GM19239 (cell line): ENCODE measurements around the gene NTPCR.
"Not testable (repeated sequence)": the region's sequence is repeated elsewhere in the genome, so short reads cannot be mapped to it uniquely, and the experiment has no call there.

Experiments used
- DNase-seq: peaks from one replicate; pipeline ENCODE4 v3.0.0; 2011; ENCODE audit warnings: low spot score; ENCODE audit not compliant: insufficient read length
- FAIRE-seq: peaks from 2 replicates; lab custom pipeline; 2011; peaks lifted over from hg19 to GRCh38; lab: Jason Lieb, UNC

Gene NTPCR, protein sequence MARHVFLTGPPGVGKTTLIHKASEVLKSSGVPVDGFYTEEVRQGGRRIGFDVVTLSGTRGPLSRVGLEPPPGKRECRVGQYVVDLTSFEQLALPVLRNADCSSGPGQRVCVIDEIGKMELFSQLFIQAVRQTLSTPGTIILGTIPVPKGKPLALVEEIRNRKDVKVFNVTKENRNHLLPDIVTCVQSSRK

DNA sequence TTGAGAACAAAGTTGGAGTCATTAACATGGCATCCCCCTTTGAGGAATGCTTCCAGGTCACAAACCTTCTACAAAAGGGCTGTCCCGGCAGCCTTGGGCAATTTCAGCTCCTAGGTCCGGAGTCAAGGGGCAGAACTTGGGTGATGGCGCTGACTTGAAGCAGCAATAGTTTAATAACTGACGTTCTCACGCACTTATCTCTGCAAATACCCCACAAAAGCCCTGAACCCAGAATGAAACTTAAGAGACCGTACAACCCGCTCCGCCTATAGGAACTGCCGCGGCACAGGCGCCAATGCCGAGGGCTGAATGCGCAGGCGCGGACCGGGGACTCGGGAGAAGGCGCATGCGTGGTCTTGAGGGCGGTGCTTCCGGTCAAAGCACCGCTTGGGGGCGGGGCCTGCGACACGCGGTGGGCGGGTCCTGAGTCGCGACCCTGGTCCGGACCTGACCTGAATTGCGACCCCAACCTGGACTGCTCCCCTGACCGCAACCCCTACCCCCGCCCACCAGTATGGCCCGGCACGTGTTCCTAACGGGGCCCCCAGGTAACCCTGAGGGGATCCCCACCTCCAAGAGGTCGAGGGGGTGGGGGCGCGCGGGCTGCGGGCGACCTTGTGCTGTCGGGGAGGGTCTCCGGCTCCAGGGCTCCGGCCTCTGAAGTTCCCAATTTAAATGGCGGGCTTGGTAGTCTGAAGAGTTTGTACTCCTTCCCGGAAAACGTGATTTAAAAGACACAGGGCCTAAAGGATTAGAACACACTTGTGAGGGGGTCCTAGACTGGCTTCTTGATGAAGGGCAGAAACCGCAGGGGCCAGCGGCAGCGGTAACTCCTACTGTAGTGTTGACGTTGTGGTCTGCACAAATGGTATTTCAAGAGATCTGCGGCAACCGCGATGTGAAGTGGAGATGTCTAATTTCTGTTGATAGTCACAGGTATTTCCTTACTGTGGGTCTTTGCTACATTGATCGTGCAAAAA lies at the start of gene NTPCR:
TSS of gene NTPCR (plus strand) at position 415 of the 980 bp plus-strand sequence. CDS start at position 515, 100 bp downstream.
- DNase-seq = peak; percentile 83
- FAIRE-seq = peak; percentile 97

DNA sequence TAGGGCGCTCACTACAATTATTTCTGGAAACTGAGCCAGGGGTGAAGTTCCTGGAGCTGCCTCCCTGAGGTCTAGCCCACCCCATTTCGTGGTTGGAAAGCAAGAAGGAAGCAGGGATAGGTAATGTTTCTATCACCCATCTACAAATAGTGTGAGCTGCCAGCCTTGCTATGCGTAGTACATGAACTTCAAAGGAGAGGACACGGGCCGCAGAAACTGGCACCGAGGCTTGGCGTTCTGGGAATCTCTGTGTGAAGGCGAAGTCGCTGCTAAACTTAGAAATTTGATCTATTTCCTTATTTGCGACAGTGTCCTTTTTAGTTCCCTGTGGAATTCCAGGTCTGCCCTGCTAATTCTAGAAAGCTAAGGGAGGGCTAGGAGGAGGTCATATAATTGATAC lies 49.6 kb upstream of the NTPCR start:
- FAIRE-seq (no peak), DNase-seq (no peak)

DNA sequence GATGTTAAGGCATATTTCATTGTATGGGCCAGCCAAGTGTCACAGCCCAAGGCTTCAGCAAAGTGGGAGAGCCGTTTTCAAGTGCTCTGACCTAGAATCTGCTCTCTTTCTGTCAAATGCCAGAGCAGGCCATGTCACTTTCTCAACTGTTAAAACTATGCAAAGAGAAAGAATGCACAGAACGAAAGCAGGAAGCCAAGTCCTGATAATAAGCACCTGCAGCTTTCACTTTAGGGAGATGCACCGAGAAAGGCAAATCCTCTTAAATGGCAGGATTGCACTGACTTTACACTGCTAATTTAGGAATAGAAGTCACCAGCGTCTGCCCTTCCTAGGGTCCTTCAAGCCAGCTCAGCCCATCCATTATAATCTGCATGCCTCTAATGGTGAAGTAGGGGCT lies 49.2 kb upstream of the NTPCR start:
- FAIRE-seq (no peak), DNase-seq (no peak)

DNA sequence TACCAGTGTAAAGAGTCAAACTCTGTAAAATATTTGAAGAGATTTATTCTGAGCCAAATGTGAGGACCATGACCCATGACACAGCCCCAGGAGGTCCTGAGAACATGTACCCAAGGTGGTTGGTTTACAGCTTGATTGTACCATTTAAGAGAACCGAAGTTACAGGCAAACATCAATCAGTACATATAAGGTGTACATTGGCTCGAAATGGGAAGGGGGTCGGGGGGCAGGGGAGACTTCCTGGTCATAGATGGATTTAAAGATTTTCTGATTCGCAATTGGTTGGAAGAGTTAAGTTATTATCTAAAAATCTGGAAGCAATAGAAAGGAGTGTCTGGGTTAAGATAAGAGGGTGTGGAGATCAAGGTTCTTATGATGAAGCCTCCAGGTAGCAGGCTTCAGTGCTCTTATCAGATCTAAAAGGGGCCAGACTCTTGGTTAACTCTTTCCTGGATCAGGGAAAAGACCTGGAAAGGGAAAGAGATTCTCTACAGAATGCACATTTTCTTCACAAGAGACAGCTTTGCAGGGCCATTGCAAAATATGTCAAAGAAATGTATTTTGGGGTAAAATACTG lies 47.5 kb upstream of the NTPCR start:
- no peak for DNase-seq
- FAIRE-seq = no peak

DNA sequence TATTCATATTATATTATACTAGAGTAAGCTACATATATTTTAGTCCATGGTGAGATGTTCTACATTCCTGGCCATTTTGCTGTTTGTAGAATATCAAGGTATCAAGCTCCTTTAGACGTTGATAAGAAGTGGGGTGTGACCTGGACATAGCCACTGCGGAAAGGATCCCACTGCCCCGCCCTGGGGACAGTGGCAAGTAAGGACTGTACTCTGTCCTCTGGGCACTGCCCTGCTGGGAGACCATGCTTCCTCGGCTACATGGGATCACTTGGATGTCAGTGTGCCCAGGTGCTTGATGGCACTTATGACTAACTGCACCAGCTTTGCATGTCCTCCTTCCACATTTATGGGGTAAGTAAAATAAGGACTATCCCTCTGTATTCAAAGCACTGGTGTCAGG lies 46.3 kb upstream of the NTPCR start:
- no peak for DNase-seq
- FAIRE-seq = no peak

DNA sequence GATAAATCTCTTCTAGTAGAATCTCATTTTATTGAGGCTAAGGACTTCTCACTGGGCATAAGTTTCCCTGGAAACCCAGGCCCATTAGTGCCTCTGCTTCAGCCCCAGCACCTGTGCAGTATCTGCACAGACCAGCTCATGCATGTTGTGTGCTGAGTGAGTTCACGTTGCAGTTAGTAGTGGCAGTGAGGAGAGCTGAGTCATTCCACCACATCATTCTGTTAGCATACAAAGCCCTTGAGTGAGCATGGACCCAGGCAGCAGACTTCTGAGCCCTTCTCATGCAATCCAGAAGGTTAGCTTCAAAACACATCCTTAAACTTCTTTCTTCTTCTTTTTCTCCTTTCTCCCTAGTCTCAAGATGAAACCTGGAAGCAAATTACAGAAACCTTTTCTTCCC lies 45.8 kb upstream of the NTPCR start:
- DNase-seq (no peak), FAIRE-seq (no peak)

DNA sequence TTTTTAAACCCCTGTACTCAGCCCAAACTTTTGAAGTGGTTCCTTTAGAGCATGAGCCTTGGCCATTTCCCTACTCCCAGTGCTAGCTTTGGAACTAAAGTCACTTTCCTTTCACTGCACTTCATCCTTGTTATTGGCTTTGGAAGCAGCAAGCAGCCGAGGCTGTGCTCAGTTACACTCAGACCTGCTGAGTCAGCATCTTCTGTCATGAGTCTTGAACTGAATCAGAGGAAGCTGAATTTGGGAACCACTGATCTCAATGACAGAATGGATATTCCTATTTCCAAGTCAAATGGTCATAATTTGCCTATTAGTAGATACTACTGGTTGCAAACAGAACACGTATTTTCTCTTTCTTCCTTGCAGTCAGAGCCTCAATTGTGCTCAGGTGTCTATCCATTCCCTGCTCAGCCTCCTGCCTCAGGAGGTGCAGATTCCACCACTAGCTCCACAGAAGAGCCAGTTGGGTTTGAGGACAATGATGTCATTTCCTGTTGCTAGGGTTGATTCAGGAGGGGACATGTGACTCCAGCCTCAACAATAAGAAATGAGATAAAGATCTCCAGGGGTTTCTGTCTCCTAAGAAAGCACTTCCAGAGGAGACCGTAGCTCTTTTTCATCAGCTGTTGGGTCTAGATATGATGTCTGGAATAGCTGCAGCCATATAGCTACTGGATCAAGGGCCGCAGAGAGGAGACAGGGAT lies 44.9 kb upstream of the NTPCR start:
- no peak for DNase-seq

DNA sequence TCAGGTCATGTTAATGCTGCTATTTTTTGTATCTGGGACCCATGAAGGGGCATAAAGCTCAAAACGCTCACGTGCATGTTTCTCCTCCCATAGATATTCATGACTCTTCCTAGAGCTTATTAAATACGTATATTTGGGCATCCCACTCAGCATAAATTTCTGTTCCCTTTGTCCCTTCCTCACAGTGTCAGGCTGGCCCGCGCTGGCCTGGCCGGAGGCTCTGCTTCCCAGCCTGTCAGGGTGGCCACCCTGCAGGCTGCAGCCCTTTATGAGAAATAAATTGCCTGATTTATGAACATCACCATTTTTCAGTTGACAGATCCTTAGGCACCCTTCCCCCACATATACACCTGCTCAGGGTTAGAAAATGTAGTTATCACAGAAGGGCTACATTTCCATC lies 44.0 kb upstream of the NTPCR start:
- DNase-seq (no peak), FAIRE-seq (no peak)

More for the DNA sequence above, 44.9 kb upstream of the NTPCR start:
- FAIRE-seq = no peak

DNA sequence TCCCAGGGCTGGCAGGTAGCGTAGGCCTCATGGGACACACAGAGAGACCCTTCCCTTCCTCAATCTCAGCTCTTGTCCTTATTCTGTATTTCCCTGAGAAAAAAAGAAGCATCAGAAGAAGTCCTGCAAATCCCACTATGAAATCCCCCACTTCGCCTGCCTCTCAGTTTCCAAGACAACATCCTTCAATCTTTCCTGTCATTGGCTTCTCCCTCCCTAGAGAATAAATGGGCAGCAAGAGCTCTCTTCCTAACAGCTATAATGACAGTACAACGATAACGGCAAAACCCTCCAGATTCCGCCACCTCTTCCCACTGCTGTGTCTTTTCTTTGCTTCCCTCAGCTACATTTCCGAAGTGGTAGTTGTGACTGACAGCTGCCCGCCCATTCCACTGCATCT lies 41.6 kb upstream of the NTPCR start:
- DNase-seq = no peak
- no peak for FAIRE-seq

DNA sequence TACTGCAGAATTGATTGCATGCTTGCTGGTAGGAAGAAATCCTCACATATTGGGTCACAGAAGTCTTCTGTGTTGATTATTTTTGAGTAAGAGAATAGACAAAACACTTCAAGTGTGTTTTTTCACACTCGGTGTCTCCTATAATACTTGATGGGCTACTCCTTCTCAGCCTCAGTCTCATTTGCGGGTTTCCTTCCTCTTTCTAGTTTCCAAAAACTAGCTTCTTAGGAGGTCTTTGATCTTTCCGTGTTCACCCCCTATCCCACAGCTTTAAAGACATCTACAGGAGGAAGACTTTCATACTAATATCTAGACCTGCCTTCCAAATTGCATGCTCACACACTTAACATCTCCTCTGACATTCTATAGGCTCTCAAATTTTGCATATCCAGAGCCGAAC lies 40.7 kb upstream of the NTPCR start:
- FAIRE-seq = no peak
- no peak for DNase-seq

DNA sequence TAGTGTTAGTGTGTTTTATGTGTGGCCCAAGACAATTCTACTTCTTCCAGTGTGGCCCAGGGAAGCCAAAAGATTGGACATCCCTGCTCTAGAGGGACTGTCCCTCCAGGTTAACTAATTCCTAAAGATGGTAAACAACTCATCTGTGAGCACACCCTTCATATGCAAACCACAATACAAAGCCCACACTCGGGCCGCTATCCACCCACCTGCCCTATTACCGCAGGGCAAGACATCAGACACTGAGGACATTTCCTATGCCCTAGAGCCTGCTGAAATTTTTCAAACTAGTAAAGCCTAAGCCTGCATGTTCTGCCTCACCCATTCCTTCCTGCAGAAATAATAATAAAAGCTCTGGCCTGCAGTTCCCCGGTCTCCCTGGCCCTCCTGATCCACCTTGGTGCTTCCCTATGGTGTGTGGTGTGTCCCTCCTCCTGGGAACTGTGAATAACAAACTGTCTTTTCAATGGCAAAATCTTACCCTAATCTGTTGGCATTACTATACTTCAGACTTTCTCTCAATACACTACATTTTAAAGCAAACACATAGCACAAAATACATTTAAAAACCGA lies 39.3 kb upstream of the NTPCR start:
- FAIRE-seq (no peak), DNase-seq (no peak)

DNA sequence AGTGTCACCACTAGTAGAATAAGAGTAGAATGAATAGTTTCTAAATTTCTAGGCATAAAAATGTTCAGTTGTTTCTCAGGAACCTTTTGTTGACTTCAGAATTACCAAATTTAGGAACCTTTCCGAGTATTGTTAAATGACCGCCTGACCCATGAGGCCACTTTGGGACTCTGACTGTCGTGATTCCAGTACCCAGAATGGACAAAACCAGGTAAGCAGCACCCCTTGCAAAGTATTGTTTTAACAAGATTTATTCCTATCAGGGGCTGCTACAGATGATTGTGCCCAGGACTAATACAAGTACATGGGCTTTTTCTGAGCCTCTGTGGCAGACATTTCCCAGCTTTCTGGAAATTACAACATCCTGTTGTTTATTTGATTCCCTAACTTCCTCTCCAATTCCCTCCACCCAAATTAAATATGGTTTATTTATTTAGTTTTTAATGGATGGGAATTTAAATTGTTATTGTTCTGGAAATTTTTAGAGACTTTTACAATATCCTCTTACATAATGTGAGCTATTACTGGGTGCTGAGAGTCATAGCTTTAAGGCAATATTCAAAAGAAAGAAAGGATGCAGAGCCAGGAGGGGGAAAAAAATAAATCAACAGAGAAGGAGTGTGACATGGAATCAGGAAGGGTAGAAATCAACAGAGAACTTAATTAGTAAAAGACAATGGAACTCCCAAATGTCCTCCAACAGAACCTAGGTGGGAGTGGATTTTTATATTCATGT lies 37.4 kb upstream of the NTPCR start:
- no peak for FAIRE-seq
- no peak for DNase-seq

DNA sequence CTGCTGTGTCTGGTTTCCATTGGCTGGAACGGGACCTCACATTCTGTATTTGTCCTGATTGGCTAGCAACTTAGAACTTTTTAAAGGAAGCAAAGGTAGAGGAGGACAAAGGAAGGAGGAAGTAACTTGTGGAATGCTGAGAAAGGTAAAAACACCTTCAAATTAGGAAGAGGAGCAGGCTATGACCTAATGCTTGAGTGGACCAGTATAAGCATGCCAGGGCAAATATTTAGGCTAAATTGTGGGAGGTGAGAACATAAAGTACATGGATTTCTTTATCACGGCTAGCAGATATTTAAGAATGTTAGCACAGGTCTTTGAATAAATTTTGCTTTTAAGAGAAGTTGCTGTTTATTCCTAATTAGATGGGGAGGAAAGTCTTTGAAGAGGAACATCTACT lies 36.1 kb upstream of the NTPCR start:
- DNase-seq, FAIRE-seq: not testable (repeated sequence)

DNA sequence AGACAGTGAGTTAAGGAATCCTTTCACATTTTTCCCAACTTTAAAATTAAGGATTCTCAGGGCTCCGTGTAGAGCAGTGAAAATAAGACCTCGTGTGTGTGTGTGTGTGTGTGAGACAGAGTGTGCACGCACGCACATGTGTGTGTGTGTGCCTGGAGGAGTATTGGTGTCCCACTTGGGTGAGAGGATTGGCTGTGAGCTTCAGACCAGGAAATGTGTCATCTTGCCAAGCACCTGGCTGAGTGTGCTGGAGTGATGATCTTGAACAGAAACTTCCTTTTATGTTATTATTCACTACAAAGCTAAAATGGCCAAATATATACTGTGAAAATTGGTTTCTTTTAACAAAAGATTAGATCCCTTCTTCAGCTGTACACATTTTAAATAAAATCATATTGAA lies 35.2 kb upstream of the NTPCR start:
- DNase-seq (no peak), FAIRE-seq (no peak)

DNA sequence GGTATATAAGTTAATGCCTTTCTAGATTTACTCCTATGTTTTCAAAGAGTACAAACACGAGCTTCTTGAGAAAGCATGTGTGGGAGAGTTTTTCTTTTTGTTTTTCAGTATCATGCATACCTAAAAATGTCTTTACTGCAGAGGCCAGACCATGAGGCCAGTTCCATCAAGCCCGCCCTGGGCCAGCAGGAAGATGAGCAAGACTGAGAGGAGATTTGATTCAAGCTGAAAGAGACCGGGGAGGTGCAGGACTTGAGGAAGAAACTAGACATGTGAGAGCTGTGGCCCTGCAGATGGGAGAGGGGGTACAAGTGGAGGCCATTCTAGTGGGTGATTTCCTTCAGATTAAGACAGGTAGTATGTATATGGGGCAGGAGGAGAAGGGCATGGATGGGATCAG lies 33.4 kb upstream of the NTPCR start:
- DNase-seq = no peak
- peak; percentile 18 for FAIRE-seq

DNA sequence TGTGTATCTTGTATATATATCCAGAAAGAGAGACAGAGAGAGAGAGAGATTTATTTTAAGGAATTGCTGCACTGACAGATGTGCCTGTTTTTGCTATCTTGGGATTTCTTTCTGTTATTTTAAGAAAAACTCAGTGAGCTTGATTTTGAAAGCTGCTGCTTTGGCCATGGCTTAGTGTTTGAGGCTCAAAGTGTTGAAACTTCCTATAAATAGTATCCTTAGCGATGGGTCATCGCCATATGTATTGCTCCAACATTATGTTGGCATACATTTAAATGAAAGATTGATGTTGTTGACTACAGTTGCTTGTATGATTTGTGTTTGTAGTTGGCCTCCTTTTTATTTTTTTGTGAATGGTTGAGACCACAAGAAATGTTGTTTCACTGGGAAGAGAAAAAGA lies 29.0 kb upstream of the NTPCR start:
- DNase-seq (no peak), FAIRE-seq (no peak)

DNA sequence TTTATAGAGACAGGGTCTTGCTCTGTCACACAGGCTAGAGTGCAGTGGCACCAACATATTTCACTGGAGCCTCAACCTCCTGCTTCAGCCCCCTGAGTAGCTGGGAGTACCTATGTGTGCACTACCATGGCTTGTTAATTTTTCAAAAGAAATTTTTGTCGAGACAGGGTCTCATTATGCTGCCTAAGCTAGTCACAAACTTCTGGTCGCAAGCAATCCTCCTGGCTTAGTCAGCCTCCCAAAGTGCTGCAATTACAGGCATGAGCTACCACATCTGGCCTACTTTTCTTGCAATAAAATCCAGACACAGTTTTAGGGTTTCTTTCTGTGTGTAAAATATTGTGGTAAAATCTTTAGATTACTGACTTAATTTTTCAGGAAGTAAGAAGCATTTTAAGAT lies 27.9 kb upstream of the NTPCR start:
- FAIRE-seq (no peak), DNase-seq (no peak)

DNA sequence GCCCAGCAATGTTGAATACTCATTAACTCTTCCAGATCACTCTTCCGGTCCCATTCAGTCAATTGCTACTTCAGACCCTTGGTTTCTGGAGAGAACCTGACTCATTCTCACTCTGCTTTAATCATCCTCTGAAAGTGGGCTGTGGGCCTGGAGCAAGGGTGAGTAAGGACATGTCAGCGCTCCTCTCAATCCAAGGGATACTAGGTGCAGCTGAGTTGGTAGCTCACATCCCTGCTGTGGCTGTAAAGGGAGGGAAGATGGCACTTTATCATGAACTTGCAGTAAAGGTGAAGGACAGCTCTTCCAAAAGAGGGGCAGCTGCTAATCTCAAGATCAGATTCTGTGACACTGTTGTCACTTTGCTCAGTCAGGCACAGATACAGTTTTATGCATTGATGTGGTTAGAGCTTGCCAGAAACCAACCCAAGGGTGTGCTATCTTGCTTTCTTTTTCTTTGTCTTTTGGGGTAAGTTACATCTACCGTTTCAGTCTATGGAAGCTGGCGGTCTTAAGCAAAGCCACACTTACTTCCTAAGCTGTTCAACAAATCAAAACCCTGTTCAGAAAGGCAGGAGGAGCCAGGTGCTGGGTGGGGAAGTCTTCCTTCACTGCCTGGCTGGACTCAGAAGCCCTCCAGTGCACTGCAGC lies 26.5 kb upstream of the NTPCR start:
- FAIRE-seq (peak; percentile 37), DNase-seq (no peak)

DNA sequence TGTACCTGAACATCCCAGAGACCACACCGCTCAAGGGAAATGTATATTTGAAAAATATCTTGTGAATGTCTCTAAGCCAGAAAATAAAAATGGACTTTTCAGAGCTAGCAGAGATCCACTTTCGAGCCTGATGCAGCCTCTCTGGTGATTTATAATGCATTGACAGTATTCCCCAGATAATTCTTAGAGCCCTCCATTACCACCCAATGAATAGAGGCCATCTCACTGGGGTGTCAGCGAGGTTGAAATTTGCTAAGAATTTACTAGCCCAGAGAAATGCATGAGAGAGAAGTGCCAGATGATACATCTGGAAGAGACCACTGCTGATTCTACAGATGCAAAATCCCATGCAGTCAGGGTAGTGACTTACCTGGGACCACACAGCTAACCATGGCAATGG lies 25.5 kb upstream of the NTPCR start:
- no peak for DNase-seq
- FAIRE-seq = no peak
